Measurements from ENCODE around the gene CADPS2. TPM values are rescaled to one million over a fixed set of nuclear protein-coding genes. Genes with fewer than 3 reads are reported as not detected.
A peak's percentile ranks its signal among the peaks of the same experiment; 100 is the strongest.

The CADPS2 gene
- polyA plus RNA-seq, 3 donors = 48.0 to 51.7 (median 48.4) TPM

DNA sequence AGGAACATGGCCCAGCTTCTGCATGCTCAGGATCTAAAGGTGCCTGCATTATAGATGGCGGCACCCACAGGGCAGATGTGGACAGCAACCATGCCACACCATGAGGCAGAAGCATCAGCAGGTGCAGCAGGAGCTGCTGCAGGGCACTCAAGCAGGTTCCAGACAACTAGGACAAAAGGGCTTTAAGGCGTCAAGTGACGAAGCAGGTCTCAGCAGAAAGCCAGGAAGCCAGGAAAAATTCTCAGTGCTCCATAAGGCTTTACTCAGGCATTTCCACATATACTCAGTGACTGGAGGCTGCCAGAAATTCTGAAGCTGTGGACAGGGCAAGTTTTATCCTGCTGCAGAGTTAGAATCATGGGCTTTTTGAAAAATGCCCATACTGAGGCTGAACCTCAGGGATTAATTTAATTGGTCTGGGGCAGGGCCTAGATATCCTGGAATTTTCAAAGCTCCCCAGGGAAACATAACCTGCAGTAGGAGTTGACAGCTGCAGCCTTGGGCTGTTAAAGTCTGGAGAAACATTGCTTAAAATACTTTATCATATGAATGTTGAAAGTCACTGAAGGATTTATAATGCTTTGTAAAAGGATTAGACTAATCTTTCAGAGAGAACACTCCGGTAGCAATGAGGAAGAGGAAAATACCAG is 115.4 kb downstream of the CADPS2 start:
- peak; percentile 28 for DNase-seq

DNA sequence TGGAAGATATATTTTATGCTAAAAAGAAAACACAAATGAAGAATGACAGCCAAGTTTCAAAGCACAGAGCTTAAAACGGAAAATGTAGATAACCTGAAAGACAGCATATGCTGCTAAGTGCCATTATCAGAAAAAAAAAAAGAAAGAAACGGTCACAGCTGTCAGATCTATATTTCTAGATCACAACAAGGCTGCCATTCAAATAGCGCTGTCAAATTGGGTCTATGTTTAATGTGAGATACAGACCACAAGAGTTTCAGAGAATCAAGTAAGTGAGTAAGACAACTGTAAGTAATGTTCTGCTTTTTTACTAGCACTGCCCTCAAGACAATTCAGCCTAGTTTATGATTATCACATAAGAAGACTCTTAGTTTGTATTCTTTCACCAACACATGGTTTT is 117.4 kb downstream of the CADPS2 start:
- no peak for DNase-seq

DNA sequence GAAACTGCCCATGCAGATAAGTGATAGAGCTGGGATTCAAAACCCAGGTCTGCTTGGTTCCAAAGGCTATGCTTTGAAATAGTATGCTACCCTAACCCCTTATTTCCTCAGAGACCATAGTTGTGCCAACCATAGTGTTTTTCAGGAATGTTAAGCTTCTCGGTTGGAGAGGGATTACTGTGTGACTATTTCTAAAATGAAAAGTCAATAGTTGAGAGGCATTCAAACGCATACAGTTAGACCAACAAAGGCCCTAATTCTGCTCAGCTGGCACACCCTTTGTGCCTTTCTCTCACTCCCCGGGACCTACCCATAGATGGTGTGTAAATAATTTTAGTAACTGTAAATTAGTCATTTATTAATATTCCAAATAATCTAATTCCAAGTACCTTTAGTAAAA is 118.9 kb downstream of the CADPS2 start:
- no peak for DNase-seq

DNA sequence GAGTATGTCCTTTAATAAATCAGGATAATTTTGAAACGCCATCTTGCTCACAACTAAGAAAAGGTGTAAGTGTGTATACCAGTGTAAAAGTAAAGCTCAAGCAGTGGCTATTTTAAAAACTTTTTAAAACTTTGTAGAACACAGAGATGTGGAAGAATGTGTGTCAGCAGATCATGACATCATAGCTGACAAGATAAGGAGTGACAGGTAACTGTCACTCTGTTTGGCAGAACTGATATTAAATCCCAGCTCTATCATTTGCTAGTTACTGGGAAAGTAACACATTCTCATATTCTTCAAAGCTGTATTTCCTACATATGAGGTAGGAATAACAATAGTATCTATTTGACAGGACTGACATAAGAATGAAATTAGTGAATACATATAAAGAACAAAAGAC is 119.7 kb downstream of the CADPS2 start:
- no peak for DNase-seq

DNA sequence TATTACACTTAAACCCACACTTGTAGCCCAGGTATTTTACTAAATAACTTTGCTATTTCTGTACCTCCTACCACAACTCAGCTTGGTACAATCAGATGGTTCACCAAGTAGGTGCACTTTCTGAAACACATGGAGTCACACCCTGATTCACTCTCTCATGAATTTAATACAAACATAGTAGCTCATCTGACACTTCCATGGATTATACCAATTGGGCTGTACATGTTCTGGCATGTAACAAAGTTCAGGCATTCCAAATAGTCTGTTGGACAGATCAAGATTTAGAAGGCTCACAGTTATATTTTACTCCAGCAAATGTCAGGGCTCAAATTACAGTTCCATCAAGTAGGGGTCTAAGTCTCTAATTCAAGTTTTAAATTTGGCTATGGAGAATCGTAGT is 121.4 kb downstream of the CADPS2 start:
- DNase-seq = no peak

DNA sequence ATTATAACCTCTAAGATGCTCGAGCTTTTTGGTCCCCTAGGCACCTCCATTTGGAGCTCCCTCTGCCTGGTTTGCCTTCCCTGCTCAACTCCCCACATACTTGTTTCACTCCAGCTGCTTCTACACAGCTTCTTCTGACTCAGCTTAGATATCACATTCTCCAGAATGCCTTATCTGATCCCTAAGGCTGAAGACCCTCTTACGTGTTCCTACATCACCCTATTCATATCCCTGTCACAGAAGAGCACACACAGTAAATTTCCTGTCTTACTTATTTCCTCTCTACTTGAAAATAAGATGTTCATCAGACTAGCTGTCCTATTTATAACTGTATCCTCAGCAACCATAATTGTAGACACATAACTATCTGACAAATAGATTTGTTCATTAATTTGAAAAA is 122.2 kb downstream of the CADPS2 start:
- no peak for DNase-seq

DNA sequence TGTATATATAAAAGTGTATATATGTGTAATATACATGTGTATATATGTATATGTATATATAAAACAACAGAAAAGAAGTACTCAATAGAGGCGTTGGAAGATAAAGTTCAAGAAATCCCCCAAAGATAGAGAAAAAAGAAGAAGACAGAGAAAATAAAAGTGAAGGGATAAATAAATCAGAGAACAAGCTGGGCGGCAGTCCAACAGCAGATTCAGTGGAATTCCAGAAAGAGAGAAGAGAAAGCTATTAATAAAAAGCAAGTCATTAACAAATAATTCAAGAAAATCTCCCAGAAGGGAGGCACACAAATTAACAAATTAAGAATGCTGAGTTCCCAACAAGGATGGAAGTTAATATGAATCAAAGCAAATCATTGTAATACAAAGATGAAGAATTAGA is 124.2 kb downstream of the CADPS2 start:
- DNase-seq = no peak

DNA sequence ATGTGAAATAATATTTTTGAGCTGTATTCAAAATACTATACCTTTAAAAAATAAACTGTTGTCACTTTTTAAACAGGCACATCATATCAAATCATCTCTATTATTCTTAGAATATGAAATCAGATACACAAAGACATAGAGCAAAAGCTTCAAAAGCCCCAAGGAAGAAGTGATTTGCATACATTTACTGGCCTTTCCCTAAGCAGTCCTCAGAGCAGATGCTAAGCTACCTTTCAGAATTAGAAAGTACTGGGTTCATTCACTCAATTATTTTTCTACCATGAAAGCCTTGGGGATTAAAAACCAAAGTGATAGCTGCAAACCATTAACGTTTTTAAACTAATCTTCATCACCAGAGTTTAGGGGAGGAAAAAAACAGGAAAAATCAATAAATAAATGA is 127.8 kb downstream of the CADPS2 start:
- no peak for DNase-seq

DNA sequence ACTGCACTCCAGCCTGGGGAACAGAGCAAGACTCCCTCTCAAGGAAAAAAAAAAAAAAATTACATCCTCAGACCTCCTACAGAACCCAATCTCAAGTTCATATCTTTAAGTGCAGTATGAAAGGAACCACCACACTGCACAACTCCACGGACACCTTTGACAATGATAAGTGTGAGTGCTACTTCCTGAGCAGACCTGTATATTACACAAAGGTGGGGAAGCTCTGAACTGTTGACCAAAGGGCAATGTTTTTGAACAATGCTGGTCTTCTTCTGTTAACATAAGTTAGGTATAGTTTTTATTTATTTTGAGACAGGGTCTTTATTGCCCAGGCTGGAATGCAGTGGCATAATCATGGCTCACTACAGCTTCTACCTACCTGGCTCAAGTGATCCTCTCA is 129.4 kb downstream of the CADPS2 start:
- no peak for DNase-seq

DNA sequence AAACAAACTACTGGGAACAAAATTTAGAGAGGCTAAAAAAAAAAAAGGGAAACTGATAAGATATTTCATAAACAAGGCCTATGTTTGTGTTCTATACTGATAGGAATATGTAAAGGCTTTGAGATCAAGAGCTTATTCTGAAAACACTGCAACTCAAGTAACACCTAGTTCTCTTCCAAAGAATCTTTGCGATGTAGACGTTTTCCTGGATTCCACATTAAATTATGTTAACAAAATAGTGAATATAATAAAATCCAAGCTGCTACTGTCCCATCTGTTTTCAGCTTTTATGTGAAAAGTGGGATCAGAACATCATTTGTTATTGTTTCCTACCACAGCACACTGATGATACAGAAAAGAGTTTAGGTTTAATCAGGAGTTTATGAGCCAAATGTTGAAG is 130.6 kb downstream of the CADPS2 start:
- no peak for DNase-seq

DNA sequence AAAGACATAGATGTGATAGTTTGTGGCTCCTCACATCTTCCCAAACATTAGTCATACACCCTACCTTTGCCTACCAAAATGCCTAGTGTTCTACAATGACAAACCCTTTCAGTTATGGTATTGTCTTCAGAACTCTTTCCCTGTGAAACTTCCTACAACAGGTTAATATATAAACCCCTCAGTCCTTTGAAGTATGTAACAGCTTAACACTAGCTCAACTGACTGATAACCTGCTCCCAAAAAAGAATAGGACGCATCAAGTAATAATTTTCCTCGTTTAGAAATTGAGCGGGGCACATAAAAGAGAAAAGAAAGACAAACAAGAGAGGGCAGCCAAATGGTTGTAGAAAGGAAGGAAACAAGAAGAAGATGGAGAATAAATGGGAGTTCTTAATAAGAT is 133.7 kb downstream of the CADPS2 start:
- no peak for DNase-seq

DNA sequence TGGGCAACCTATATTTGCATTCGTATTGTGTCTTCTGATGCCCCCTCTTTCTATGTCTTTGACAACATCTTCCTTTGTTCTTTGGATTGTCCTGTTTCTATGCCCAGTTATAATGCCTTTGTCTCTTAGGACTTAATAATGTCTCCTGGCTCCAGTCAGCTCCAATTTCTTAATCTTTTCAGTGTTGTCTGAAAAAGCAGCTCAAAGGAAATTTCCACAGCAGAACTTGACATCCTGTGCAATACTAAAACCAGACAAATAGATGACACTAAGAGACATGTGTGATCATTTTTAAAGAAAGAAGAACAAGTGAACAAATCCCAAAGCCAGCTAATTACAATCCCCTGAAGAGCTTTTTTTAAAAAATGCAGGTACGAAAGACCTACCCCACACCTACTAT is 135.9 kb downstream of the CADPS2 start:
- DNase-seq = no peak

DNA sequence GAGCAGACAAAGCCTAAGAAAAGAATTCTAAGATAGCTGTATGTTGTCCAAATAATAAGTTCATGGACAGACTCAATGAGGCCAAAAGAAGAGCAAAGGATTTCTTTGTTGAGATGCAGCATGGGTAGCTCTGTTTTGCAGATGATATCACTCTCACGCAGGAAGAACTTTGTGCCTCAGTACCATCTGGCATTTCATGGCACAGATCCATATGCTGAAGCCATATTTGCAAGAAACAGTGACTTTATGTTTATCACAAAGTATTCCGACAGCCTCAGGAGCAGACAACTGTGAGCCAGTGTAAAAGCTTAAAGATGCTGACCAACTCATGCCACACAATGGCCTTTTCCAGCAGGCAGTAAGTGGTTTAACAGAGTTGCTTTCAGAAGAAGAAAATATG is 138.1 kb downstream of the CADPS2 start:
- no peak for DNase-seq

DNA sequence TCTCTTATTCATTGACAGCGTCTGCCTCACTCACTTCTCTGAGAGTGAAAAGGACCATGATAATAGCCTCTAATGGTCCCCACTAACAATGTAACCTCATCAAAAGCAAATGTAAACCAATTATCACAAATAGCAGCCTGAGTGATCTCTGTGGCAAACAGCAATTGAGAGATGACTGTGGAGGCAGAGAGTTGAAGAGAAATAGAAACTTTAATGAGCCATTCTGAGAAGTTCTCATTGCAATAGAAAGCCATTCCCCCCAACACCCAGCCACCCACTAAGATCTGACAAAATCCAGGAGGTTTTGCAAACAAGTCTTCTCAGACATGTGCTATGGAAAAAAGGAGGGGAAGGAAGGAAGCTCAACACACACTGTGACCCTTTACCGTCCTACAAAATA is 139.3 kb downstream of the CADPS2 start:
- no peak for DNase-seq

DNA sequence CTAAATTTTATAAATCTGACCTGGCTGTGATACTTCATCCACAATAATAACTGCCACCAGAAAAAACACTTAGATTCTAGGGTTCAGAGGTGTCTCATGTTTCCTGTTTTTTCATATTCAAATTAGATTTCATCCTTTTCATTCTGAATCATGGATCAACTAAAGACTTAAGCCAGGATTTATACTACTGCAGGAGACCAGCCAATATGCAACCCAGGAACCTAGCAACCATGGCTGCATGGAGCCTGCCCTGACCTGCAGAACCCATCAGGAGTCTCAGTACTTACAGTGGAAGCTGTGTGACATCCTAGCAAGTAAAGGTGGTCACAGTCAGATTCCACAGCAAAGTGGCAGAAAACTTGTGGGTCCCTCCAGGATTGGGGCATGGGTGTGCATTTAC is 143.0 kb downstream of the CADPS2 start:
- no peak for DNase-seq

DNA sequence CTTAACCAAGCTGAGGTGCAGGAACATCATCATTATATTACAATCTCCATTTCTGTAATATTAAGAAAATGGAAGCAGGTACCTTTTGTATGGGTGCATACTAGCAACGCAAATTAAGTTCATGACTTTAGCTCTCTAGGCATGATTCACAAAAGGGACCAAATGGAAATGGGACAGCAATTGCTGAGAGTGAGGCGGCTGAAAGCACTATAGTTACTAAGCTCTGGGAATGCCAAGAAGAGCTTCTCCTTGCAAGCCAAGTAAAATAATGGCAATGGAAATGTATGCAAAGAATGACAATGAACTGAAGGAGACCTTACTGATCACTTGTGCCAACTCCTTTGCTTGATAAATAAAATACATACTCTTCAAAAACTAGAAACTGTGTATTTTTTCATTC is 147.3 kb downstream of the CADPS2 start:
- DNase-seq = no peak

DNA sequence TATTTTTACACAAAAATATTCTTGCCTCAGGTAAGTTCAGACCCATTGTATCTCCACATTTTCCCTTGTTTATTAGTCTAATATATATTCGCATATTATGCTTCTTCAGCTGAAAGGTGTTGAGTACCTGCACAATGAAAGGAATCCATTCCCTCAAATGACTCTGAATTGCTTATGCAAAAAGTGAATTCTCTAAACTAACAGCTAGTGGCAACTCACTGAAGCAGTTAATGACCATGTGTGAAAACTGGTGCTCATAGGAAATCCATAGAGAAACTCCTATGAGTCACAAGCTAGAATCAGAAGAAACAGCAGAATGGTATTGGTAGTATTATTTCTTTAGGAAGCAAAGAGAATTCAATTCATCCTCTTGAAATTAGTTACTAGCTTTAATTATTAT is 150.1 kb downstream of the CADPS2 start:
- no peak for DNase-seq

DNA sequence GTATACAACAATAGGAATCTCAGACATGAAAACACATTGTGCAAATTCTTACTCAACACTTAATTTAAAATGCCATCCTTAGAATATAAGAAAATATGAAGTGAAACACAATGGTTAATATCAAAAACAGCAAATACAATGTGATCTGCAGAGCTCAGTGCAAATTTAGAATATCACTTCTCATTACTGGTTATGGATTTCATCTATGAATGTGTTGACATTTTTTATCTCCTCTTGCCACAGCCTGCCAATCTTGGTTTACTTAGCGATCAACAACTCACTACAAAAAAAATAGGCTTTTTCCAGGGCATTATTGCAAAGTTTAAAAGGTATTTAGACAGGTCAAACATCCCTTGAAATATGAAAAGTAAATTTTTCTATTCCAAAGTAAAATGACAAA is 158.5 kb downstream of the CADPS2 start:
- DNase-seq = no peak

DNA sequence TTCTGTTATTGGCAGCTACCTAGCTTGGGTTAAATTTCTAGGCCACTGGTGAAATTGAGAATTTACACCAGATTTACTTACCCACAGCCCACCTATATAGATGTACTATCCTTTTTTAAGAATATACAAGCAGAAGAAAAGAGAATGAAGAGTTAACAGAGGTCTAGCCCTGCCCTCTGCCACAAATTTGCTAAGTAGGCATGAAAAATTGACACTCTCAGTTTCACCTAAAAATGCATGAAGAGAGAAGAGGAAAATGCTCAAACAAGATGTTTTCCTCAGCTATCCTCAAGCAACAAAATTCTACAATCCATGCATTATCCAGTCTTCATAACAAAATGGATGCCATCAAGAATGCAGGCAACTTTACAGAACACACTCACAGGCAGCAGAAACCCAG is 158.9 kb downstream of the CADPS2 start:
- no peak for DNase-seq

DNA sequence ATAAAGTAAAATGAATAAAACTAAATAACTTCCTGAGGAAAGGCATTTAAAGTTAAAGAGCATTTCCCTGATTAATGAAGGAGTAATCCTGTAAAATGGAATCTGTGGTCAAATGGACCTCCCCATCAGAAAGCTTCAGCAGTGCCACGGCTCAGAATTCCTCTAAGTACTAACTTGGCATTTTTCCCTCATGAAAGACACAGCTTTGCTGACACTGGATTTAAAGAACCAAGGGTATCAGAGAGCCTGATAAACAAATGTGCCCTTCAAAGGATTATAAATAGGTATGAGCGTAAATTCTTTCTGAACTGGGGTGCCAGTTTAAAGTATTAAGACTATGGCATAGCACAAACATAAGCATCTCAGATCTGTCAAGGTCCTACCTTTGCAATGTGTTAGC is 159.4 kb downstream of the CADPS2 start:
- no peak for DNase-seq

DNA sequence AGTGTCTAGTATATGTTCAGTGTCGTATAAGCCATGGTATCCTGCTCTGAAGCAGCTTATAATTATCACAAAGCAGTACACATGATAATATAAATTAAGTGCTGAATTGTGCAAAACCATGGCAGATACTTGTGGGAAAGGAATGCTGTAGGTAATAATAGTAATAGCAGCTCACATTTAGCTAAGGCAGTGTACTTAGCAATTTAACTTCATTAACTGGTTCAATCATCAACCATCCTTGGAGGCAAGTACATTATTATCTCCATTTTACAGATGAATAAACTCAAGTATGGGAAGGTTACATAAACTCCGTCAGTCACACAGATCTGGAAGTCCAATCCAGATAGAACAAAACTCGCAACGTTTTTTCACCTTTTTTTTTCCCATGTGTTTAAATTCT is 161.9 kb downstream of the CADPS2 start:
- peak; percentile 14 for DNase-seq

DNA sequence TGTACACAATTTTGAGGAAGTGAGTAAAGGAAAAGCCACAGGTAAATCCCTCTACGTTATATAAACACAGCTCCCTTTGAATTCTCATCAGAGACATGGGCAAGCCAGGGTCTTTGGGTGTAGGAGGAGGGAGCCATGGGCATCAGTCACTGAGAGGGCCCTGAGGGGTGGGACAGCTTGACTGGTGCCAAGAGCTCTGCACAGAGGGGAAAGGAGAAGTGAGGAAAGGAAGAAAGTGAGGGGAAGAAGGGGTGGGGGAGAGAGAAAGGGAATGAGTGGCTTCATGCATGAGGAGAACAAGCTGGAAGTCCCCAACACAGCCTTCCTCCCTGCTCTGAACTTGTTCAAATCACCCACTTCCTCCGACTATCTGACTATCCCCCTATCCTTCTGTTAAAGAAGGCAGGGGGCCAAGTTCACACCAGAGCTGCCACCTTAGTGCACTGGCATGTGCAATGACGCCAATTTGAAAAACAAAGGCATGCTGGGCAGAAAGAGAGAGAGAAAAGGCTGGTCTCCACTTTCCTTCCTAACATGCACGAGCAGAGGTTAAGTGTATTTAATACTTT is 167.2 kb downstream of the CADPS2 start:
- no peak for DNase-seq

DNA sequence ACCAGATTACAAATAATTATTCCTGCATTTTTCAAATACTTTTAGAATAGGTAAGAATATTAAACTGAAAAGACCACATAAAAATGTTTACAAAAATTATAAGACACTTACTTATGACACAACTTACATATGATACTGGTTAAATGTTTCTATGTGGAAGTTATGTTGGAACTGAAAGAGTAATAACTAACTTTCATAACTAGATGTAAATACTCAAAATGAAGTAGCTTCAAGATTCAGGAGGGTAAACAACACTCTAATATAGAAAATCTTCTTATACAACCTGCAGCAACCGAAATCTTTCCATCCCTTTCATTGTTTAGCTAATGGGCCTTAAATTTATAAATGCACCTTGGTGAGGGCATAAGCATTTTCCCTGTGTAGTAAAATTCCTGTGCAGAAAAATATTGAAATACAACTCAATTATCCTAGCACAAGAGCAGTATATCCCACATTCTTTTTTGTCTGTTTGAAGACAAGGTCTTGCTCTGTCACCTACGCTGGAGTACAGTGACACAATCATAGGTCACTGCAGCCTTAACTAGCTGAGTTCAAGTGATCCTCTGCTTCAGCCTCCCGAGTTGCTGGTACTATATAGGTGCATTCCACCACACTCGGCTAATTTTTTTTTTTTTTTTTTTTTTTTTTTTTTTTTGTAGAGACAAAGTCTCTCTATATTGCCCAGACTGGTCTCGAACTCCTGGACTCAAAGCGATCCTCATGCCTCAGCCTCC is 168.7 kb downstream of the CADPS2 start:
- no peak for DNase-seq

DNA sequence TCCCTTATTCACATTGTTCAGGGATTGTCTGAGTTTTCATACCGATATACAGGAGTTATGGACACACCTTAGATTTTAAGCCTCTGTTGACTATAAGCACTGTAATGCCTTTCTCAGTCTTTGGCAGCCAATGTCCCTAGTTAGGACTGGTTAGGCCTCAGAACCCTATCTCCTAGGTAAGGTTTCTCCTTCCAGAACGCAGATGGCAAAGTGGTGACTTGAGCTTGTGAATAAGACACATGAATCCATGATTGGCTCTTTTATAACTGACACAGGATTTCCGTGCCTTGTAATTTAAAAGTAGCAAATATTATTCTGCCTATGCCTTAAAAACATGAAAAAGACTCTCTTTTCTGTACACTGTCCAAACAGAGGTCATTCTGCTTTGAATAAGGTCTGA is 171.1 kb downstream of the CADPS2 start:
- no peak for DNase-seq
